ENCODE measurements around the gene JAML.

- no peak for TF ChIP-seq SETDB1 (IDR thresholded peaks at IDR 0.05; ENCODE audit: low read length)
- TF ChIP-seq EGR1 (conservative IDR thresholded peaks at IDR 0.05) = no peak
- no peak for TF ChIP-seq CBFB (CRISPR knock-in tag; IDR thresholded peaks at IDR 0.05)
- TF ChIP-seq FOS (IDR thresholded peaks at IDR 0.05; ENCODE audit: extremely low read depth, insufficient read length) = no peak
- TF ChIP-seq FOXM1 (IDR thresholded peaks at IDR 0.05; ENCODE audit: low read depth) = no peak
- no peak for TF ChIP-seq FOXM1 (CRISPR knock-in tag; IDR thresholded peaks at IDR 0.05; ENCODE audit: low read depth)
- no peak for TF ChIP-seq GATA2 (CRISPR knock-in tag; IDR thresholded peaks at IDR 0.05)
- TF ChIP-seq TOE1 (IDR thresholded peaks at IDR 0.05; ENCODE audit: borderline replicate concordance) = no peak
- TF ChIP-seq TOE1 (CRISPR knock-in tag; IDR thresholded peaks at IDR 0.05; ENCODE audit: borderline replicate concordance, low read depth) = no peak
Measured at GRCh38 chr11:118238929-118239328, 14.1 kb upstream of the JAML start.
